GM21825 (cell line): Measurements from ENCODE around the gene SMIM5.

ENCODE experiments used
- ATAC-seq: cut with Tn5 transposase; IDR thresholded peaks from one replicate; pipeline ENCODE4 v1.9.1; 2021; ENCODE audit warnings: mild to moderate bottlenecking, moderate library complexity; ENCODE audit not compliant: unreplicated experiment

Gene SMIM5

GRCh38 chr17:75639327-75639726 lies 6.1 kb downstream of the SMIM5 start:
- ATAC-seq = no peak

DNA sequence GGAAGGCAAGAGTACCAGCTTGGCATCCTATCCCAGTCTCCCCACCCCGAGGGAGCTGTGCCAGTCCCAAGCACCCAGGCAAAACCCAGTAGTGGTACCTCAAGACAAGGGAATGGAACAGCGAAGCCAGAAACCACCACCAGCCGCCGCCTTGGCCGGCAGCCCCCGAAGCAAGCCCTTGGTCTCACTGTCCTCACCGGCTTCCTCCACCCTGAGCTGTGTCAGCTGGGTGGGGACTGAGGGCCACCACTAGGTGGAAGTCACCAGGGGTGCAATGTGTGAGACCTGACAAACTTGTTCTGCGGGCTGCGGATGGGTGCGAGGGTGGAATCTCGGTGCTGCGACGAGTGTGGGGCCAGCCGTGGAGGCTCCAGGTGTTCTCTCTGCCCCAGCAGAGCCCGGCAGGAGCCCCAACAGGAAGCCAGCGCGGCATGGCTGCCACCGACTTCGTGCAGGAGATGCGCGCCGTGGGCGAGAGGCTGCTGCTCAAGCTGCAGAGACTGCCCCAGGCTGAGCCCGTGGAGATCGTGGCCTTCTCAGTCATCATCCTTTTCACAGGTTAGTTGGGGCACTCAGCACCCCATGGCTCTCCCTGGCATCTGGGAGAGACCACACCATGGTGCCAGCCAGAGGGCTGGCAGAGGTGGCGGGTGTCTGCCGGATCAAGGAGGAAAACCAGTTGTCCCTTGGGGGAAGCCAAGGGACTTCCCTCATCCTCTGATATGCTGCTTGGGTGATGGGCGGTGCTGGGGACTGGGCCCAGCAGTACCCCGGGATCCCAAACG lies 6.7 kb downstream of the SMIM5 start:
- ATAC-seq = no peak

DNA sequence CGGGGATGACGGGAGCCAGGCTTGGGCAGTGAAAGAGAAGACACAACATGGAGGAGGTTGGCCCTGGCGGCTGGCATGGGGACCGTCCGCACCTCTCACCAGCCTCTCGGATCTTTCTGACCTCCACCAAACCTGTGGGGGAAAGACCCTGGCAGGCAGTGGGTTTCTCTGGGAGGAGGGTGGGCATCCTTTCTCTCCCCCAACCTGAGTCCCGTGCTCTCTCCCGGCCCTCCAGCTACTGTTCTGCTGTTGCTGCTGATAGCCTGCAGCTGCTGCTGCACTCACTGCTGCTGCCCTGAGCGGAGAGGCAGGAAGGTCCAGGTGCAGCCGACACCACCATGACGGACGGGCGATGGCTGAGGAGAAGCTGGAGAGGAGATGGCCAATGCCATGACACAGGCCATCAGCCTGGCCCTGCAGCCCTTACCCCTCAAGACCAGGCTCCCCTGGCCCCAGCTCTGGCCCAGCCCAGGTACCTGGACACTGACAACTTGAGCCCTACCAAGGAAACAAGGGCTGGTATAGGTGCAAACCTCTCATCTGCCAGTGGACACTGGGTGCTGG lies 7.4 kb downstream of the SMIM5 start:
- no peak for ATAC-seq

DNA sequence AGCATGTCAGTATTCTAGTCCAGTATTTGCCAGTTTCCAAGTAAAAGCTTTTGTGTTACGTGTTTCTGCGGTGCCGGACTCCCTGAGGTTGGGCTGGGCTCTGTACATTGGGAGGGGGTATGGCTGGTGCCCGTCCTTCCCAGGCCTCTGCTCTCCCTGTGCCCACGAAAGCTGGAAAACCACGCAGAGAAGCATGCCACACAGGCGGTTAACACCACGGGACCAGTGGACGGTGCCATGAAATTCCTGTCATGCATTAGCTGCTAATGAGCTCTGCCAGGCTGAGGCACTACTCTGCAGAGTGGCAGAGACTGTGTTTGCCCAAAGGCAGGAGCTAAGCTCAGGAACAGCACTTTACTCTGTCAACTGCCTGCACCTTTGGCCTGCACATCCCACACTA lies 8.1 kb downstream of the SMIM5 start:
- ATAC-seq = no peak

DNA sequence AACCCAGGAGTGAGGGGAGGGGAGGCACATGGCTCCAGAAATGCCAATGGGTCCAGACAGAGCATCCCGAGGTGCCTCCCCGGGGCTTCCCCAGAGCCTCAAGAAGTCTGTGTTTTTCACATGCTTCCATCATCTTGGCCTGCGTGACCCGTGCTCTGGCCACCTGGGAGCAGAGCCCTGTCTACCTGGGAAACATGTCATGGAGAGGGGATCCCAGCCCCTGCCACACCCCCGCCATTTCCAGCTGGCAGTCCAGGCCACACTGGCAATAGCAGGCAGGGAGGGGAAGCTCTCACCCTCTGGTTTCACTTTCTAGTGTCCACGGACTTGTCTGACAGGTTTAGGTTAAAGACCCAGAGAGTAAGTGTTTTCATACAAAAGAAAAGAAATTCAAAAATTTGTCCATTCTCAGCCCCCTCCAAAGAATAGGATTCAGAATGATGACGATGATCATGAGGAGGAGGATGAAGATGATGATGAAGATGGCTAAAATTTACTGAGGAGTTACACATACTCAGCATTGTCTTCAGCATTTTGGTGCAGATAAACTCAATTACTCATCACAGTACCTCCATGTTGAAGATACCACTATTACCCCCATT lies 9.0 kb downstream of the SMIM5 start:
- no peak for ATAC-seq

- no peak for ATAC-seq
Measured at GRCh38 chr17:75642784-75643642, 9.8 kb downstream of the SMIM5 start.

- no peak for ATAC-seq
Measured at GRCh38 chr17:75643643-75644017, 10.4 kb downstream of the SMIM5 start.

DNA sequence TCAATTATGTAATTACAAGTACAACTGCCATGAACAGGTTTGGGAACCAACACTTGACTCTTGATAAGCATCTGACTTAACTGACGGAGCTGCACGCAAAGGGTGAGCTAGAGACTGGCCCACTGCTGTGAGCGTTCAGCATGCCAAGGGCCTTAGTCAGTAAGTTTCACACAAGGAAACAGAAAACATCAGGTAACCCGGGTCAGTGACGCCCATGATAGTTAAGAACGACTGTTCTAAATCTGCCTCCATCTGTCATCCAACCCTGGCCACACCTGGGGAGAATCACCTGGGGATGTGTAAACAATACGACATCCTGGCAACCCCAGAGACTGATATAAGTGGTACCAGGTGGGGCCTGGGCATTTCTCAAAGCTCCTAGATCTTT lies 12.3 kb downstream of the SMIM5 start:
- ATAC-seq = no peak

DNA sequence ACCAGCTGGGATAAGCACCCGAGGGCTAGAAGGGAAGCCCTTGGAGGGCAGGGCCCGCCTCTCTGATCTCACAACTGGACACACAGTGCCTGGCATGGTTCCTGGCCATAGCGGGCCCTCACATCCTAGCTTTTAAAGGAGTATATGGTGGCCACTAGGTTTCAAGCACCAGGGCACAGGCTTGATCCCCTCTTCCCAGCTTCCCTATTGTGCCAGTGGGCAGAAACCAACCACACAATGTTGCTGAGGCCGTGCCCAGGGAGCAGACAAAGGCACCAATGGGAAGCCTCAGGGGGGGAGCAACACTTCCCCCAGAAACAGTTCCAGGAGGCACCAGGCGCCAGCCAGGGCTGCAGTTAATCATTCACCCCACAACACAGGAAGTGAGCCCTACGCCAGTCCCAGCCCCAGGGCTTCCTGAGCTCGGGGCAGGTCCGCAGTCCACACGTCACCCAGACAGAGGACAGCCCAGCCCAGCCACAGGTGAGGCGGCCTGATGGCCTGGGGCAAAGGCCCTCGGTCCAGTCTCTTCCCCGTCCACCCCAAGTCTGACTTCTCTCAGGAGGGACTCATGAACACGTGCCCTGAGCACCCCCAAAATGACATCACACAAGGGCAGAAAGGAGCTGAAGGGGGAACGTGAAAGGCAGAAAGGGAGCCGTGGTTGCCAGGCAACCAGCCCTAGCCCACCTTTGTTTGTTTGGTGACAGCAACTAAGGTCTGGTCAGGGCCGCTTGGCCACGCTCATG lies 12.8 kb downstream of the SMIM5 start:
- no peak for ATAC-seq

- no peak for ATAC-seq
Measured at GRCh38 chr17:75646638-75646992, 13.4 kb downstream of the SMIM5 start.

GRCh38 chr17:75647061-75647460 lies 13.8 kb downstream of the SMIM5 start:
- no peak for ATAC-seq

DNA sequence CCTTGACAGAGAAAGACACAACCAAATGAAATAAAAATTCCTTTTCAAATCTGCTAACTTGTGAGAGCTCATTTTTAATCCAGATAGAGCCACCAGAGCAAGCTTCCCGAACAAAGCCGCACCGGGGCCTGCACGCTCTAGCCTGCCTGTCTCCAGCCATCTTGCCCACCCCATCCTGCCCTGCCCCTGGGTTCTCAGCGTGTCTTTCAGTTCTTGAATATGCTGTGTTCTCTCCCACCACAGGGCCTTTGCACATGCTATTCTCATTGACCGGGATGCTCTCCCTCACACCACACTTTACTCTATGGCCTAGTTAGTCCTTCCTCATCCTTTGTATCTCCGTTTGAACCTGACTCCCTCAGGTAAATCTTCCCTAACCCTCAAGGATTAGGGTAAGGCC lies 14.7 kb downstream of the SMIM5 start:
- no peak for ATAC-seq

- ATAC-seq = no peak
Measured at GRCh38 chr17:75649687-75650086, 16.5 kb downstream of the SMIM5 start.

DNA sequence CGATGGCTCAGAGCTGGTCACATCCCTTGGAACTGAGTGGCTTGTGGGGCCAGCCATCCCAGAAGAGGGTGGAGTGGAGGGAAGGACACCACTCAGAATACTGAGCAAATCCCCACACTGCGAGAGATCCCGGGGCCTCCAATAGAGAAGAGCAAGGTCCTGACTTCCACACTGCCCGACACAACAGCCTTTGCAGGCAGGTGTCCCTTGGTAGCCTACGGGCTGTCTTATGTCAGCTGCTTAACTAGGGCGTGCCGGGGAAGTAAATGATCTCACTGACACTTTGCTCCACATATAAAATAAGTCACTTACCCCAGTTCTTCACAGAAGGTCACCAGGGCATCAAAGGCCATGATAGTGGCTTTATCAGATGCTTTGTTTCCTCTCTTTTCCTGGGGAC lies 17.6 kb downstream of the SMIM5 start:
- no peak for ATAC-seq

- no peak for ATAC-seq
Measured at GRCh38 chr17:75652341-75652740, 19.1 kb downstream of the SMIM5 start.

DNA sequence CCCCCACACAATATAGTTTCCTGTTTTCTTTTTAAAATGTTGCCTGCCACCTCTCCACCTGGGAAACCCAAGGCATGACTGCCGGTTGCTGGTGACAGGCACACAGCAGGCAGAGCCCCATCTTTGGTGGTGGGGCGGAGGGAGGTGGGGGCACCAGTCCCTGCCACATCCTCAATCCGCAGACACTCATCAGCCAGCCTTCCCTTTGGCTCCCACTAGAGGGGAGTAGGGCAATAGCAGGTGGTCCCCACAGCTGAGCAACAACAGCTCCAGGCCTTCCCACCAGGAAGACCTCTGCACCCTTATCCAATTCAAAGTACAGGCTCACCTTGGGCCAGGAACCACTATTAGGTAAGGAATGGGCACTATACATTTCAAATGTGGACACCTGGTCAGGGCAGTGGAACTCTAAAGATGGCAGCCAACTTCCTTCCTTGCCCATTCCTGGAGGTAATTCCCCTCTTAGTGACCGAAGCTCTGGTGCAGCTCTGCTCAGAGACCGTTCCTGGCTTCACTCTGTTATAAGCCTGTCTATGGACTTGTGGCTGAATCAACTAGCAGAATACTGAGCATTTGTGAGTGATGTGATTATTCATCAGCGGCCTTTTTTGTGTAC lies 19.8 kb downstream of the SMIM5 start:
- no peak for ATAC-seq

DNA sequence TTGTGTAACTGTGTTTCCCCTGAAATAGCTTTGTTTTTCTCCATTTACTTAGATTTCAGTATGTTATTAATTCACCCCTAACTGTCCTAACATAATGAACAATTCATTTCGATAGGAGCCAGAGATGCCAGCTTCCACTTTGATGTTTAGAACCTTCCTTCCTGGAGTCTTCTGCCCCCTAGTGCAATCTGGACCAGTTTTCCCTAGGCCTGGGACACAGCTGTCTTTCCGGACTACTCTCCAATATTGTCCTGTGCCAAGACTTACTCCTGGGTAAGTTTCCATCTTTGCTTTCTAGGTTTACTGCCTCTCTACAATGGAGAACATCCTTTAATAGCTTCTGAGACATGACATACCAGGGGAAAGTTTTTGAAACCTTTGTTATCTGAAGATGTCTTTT lies 20.9 kb downstream of the SMIM5 start:
- ATAC-seq = no peak

- no peak for ATAC-seq
Measured at GRCh38 chr17:75658237-75658636, 25.0 kb downstream of the SMIM5 start.

- no peak for ATAC-seq
Measured at GRCh38 chr17:75661531-75661930, 28.3 kb downstream of the SMIM5 start.

- no peak for ATAC-seq
Measured at GRCh38 chr17:75662511-75662910, 29.3 kb downstream of the SMIM5 start.
